ENCODE results near the gene SCD5. TPM values are rescaled to one million over a fixed set of nuclear protein-coding genes. Genes with fewer than 3 reads are reported as not detected.

The SCD5 gene
- total and polyA plus RNA-seq, 2 of the 8 experiments (the other 6 are each of a cell fraction or from before 2014, with no cell fraction given), result 0.92 to 1.2 TPM

- H3K23ac ChIP-seq (ENCODE audit: insufficient read length), result no peak overlapping the region
- no peak overlapping the region for H2BK120ac ChIP-seq (replicated peaks; ENCODE audit: low read depth, low read length)
- peaks cover 70 to 90% (median 86%) of the 10 kb centered on the region in 4 experiments for H3K27me3 ChIP-seq (replicated peaks in 1 of 4; ENCODE audit: control insufficient read depth in 3 of 4, extremely low read depth in 1 of 4, insufficient read depth in 3 of 4, low read length in 3 of 4)
- POLR2A ChIA-PET (ENCODE audit: partially characterized antibody), result interaction anchor here (0.7 to 1.3 kb wide), 3 partner anchors 11 to 110 kb away, joined by 3 to 4 read pairs (median 3); no protein-coding TSS in a partner anchor
- CTCF ChIA-PET (ENCODE audit: partially characterized antibody), result interaction anchor here (0.6 to 3.3 kb wide), 8 partner anchors 9 to 318 kb away, joined by 3 to 16 read pairs (median 4); no protein-coding TSS in a partner anchor
- peak overlapping the region; percentile 65; the same call in 1 of the 2 replicates for H3K18ac ChIP-seq (ENCODE audit: extremely low read depth, low read length)
- H2AFZ ChIP-seq (ENCODE audit: low read length), result no peak overlapping the region
- no peak overlapping the region for H2AK5ac ChIP-seq (ENCODE audit: low read depth, low read length)
- no peak overlapping the region for H2BK15ac ChIP-seq (ENCODE audit: low read length)
- no peak overlapping the region for H2BK5ac ChIP-seq (ENCODE audit: low read depth, low read length)
- DNase-seq (ENCODE audit: low read depth in 1 of 2, low spot score in 2 of 2) (peak in 1 of 2 experiments; percentile 70), FAIRE-seq (no peak)
- peak overlapping the region; percentile 24 to 79 (median 42) for H3K4me3 ChIP-seq (ENCODE audit: extremely low read depth in 1 of 4, insufficient read depth in 2 of 4, low read depth in 3 of 4, low read length in 4 of 4)
- no peaks in the 10 kb centered on the region for H3K36me3 ChIP-seq (ENCODE audit: control insufficient read depth in 2 of 4, insufficient read depth in 4 of 4, low read length in 3 of 4)
- H4K5ac ChIP-seq (ENCODE audit: insufficient read length, low read depth, low read length), result no peak overlapping the region
- H4K20me1 ChIP-seq (replicated peaks in 1 of 2; ENCODE audit: control insufficient read depth in 1 of 2, insufficient read depth in 2 of 2, low read length in 2 of 2), result peaks cover 9 to 11% of the 10 kb centered on the region in 2 experiments
- no peaks in the 10 kb centered on the region for H3K79me2 ChIP-seq (ENCODE audit: control insufficient read depth in 1 of 2, insufficient read depth in 2 of 2, low read length in 2 of 2)
- no peak overlapping the region for H3K4ac ChIP-seq (replicated peaks; ENCODE audit: insufficient read length, low read depth, low read length)
- no peak overlapping the region for H3K27ac ChIP-seq (ENCODE audit: low read depth, low read length)
- H3K4me1 ChIP-seq (replicated peaks in 1 of 4; ENCODE audit: control insufficient read depth in 3 of 4, insufficient read depth in 4 of 4, low read length in 3 of 4), result peaks cover 0 to 12% (median 3%) of the 10 kb centered on the region in 4 experiments
- no peak overlapping the region for H3K56ac ChIP-seq (replicated peaks; ENCODE audit: insufficient read length, low read depth, low read length)
- no peak overlapping the region for H4K91ac ChIP-seq (replicated peaks; ENCODE audit: insufficient read length, low read length)
- peaks cover 17% of the 10 kb centered on the region; the same call in 1 of the 2 replicates for H3K23me2 ChIP-seq (ENCODE audit: low read depth, low read length)
- H2BK20ac ChIP-seq (ENCODE audit: low read length), result no peak overlapping the region
- no peak overlapping the region for H3K9ac ChIP-seq (replicated peaks in 1 of 4; ENCODE audit: extremely low read depth in 1 of 4, low read depth in 3 of 4, low read length in 3 of 4)
- H4K8ac ChIP-seq (ENCODE audit: extremely low read depth, insufficient read depth, low read length), result peak overlapping the region; percentile 4
- H3K79me1 ChIP-seq (ENCODE audit: low read depth, low read length), result no peaks in the 10 kb centered on the region
- peak overlapping the region; percentile 83 to 90 for H3K4me2 ChIP-seq (ENCODE audit: insufficient read depth in 1 of 2, low read depth in 2 of 2, low read length in 2 of 2)
- no peak overlapping the region; the same call in 1 of the 2 replicates for H2BK12ac ChIP-seq (ENCODE audit: low read depth, low read length)
- TF ChIP-seq POU5F1 (IDR thresholded peaks at IDR 0.05; ENCODE audit: low read depth, low read length) (no peak), RBBP5 (IDR thresholded peaks at IDR 0.05; ENCODE audit: borderline replicate concordance, low read depth, low read length) (0 out of 2 replicates have a peak, but pooled peaks have one; percentile 22), YY1 (IDR thresholded peaks at IDR 0.05; ENCODE audit: low read depth, low read length) (no peak), SUZ12 (IDR thresholded peaks at IDR 0.05; ENCODE audit: low read length) (peak; percentile 58), EZH2 (IDR thresholded peaks at IDR 0.05; ENCODE audit: low read depth, low read length, severe bottlenecking) (peak; percentile 70)
- H3K14ac ChIP-seq (ENCODE audit: insufficient read length), result no peak overlapping the region
- 1% methylated on average over 31 of the region's 47 CpGs; no CpG with 5 or more reads in 1 of the 2 experiments for WGBS, 2 experiments (ENCODE audit: extremely low coverage in 1 of 2, insufficient coverage in 1 of 2, insufficient read length in 1 of 2, insufficient replicate concordance in 2 of 2, low coverage in 1 of 2, low lambda C conversion rate in 2 of 2, missing lambda C conversion rate in 1 of 2)
- H3K9me3 ChIP-seq (ENCODE audit: insufficient read depth in 2 of 2, low read depth in 1 of 2, low read length in 1 of 2), result no peaks in the 10 kb centered on the region
These were observed 1.0 kb downstream of the SCD5 start for GRCh38 chr4:82797405-82798111.
